HepG2 (cell line): ENCODE measurements around the gene POLA2. TPM values are rescaled to one million over a fixed set of nuclear protein-coding genes. Genes with fewer than 3 reads are reported as not detected.

ENCODE experiments used
- ARHGAP35 ChIP-seq: sonication (generic); formaldehyde crosslinking; IDR thresholded peaks from 2 replicates; pipeline ENCODE4 v1.9.0; 2022; ENCODE audit warnings: mild to moderate bottlenecking, inconsistent platforms, moderate library complexity, missing genetic modification reagents, borderline replicate concordance
- BORCS8-MEF2B ChIP-seq: sonication (generic); formaldehyde crosslinking; IDR thresholded peaks from 2 replicates; pipeline ENCODE4 v1.8.0; 2022; ENCODE audit warnings: mild to moderate bottlenecking, missing genetic modification reagents
- CC2D1A ChIP-seq: sonication (generic); formaldehyde crosslinking; IDR thresholded peaks from 2 replicates; pipeline ENCODE4 v1.8.1; 2023; ENCODE audit warnings: mild to moderate bottlenecking, missing genetic modification reagents
- FOXK1 ChIP-seq: sonication (generic); formaldehyde crosslinking; IDR thresholded peaks from 2 replicates; pipeline ENCODE4 v1.4.0; 2020; ENCODE audit warnings: low read depth, missing genetic modification reagents, borderline replicate concordance
- GATAD1 ChIP-seq: IDR thresholded peaks from 2 replicates; pipeline ENCODE4 v1.6.1; 2016; ENCODE audit warnings: missing genetic modification reagents, missing compliant biosample characterization
- HOXA9 ChIP-seq: sonication (generic); formaldehyde crosslinking; IDR thresholded peaks from 2 replicates; pipeline ENCODE4 v1.8.1; 2022; ENCODE audit warnings: missing genetic modification reagents, mild to moderate bottlenecking, moderate library complexity, borderline replicate concordance
- JARID2 ChIP-seq: sonication (generic); formaldehyde crosslinking; IDR thresholded peaks from 2 replicates; pipeline ENCODE4 v1.8.1; 2023; ENCODE audit warnings: missing genetic modification reagents, inconsistent platforms; ENCODE audit not compliant: insufficient replicate concordance
- MATR3 ChIP-seq: sonication (generic); formaldehyde crosslinking; IDR thresholded peaks from 2 replicates; pipeline ENCODE4 v1.4.0; 2020; ENCODE audit warnings: missing genetic modification reagents
- MAZ ChIP-seq, 2 experiments: sonication (generic) in 1 of 2; formaldehyde crosslinking in 1 of 2; IDR thresholded peaks; 2 replicates each; pipeline versions ENCODE4 v1.5.0 to v1.6.1; 2012 to 2020; ENCODE audit warnings: low read depth in 2 of 2, mild to moderate bottlenecking in 2 of 2, borderline replicate concordance in 1 of 2, improper control_type of control experiment in 1 of 2, low read length in 1 of 2, missing genetic modification reagents in 1 of 2, moderate library complexity in 1 of 2
- NPAS2 ChIP-seq: sonication (generic); formaldehyde crosslinking; IDR thresholded peaks from 2 replicates; pipeline ENCODE4 v1.8.0; 2022; ENCODE audit warnings: mild to moderate bottlenecking, missing genetic modification reagents, borderline replicate concordance
- PATZ1 ChIP-seq: sonication (generic); formaldehyde crosslinking; IDR thresholded peaks from 2 replicates; pipeline ENCODE4 v1.4.0; 2020; ENCODE audit warnings: missing genetic modification reagents
- RBFOX2 ChIP-seq: fragments of 200-400 bp; formaldehyde crosslinking; IDR thresholded peaks from 2 replicates; pipeline ENCODE4 v1.6.1; 2017; ENCODE audit warnings: low read depth, mild to moderate bottlenecking, low read length
- RNF2 ChIP-seq: fragments of 450-650 bp; conservative IDR thresholded peaks from 2 replicates; pipeline ENCODE4 v1.6.1; 2016; ENCODE audit warnings: low read depth
- THRA ChIP-seq: sonication (generic); formaldehyde crosslinking; IDR thresholded peaks from 2 replicates; pipeline ENCODE4 v1.4.0; 2020; ENCODE audit warnings: missing genetic modification reagents, borderline replicate concordance
- TP53 ChIP-seq: sonication (generic); formaldehyde crosslinking; conservative IDR thresholded peaks from 2 replicates; pipeline ENCODE4 v1.4.0; 2020; ENCODE audit warnings: missing genetic modification reagents
- ZBTB39 ChIP-seq: sonication (generic); formaldehyde crosslinking; IDR thresholded peaks from 2 replicates; pipeline ENCODE4 v1.5.0; 2020; ENCODE audit warnings: missing genetic modification reagents
- ZNF317 ChIP-seq: sonication (generic); formaldehyde crosslinking; IDR thresholded peaks from 2 replicates; pipeline ENCODE4 v1.5.0; 2020; ENCODE audit warnings: mild to moderate bottlenecking, missing genetic modification reagents
- ZNF543 ChIP-seq: sonication (generic); formaldehyde crosslinking; IDR thresholded peaks from 2 replicates; pipeline ENCODE4 v1.4.0; 2020; ENCODE audit warnings: mild to moderate bottlenecking, missing genetic modification reagents
- ZNF556 ChIP-seq: sonication (generic); formaldehyde crosslinking; IDR thresholded peaks from 2 replicates; pipeline ENCODE4 v1.4.0; 2020; ENCODE audit warnings: mild to moderate bottlenecking, missing genetic modification reagents, borderline replicate concordance
- ZNF570 ChIP-seq: sonication (generic); formaldehyde crosslinking; IDR thresholded peaks from 2 replicates; pipeline ENCODE4 v1.4.0; 2020; ENCODE audit warnings: mild to moderate bottlenecking, missing genetic modification reagents, borderline replicate concordance
- ZNF639 ChIP-seq: conservative IDR thresholded peaks from 2 replicates; pipeline ENCODE4 v1.6.1; 2018; ENCODE audit warnings: missing genetic modification reagents
- ZSCAN9 ChIP-seq: IDR thresholded peaks from 2 replicates; pipeline ENCODE4 v1.6.1; 2016; ENCODE audit warnings: borderline replicate concordance
- polyA plus RNA-seq, 8 experiments: library from polyadenylated mRNA; depleted of rRNA in 3 of 8; stranded (reverse) in 7 of 8; unstranded in 1 of 8; fragments of >200 nt; fragmentation: Illumina TruSeq in 4 of 8; extraction: Trizol in 4 of 8; gene quantifications; 2 replicates each; pipeline versions ENCODE4 v1.2.1 to v1.2.3, GENCODE V29; 2011 to 2016; ENCODE audit warnings: low read depth in 4 of 8, missing spikeins in 1 of 8, mixed read lengths in 1 of 8; ENCODE audit not compliant: insufficient read depth in 1 of 8
- total RNA-seq, 5 experiments: library from RNA; depleted of rRNA; stranded (reverse); fragments of >200 nt; fragmentation: Illumina TruSeq; extraction: Trizol; gene quantifications; 2 replicates each; pipeline ENCODE4 v1.2.3, GENCODE V29; 2016; ENCODE audit warnings: low read depth in 1 of 5

The POLA2 gene
- total and polyA plus RNA-seq, 2 of the 13 experiments (the other 11 are each of a cell fraction or from before 2014, with no cell fraction given), result 9.7 to 15.6 TPM

- peak; percentile 31; the same call in 1 of the 2 replicates for TF ChIP-seq ZSCAN9
- 0 out of 2 replicates have a peak, but pooled peaks have one; percentile 7 for TF ChIP-seq ZNF639 (CRISPR knock-in tag)
- no peak for TF ChIP-seq ZNF570
- TF ChIP-seq GATAD1 (CRISPR knock-in tag), result peak; percentile 93
- no peak for TF ChIP-seq ZBTB39
- no peak for TF ChIP-seq MATR3 (CRISPR knock-in tag)
- no peak for TF ChIP-seq HOXA9
- TF ChIP-seq ZNF543 (CRISPR knock-in tag), result 0 out of 2 replicates have a peak, but pooled peaks have one; percentile 33
- TF ChIP-seq CC2D1A (CRISPR knock-in tag), result no peak
- TF ChIP-seq RBFOX2, result peak; percentile 88
- no peak for TF ChIP-seq THRA (CRISPR knock-in tag)
- TF ChIP-seq BORCS8-MEF2B (CRISPR knock-in tag), result no peak; the same call in 1 of the 2 replicates
- TF ChIP-seq MAZ (IDR thresholded peaks at IDR 0.05; ENCODE audit: borderline replicate concordance, low read depth, low read length), result no peak
- TF ChIP-seq MAZ (CRISPR knock-in tag; IDR thresholded peaks at IDR 0.05; ENCODE audit: low read depth), result peak; percentile 35; the same call in 1 of the 2 replicates
- TF ChIP-seq PATZ1 (CRISPR knock-in tag), result no peak
- TF ChIP-seq ARHGAP35 (CRISPR knock-in tag), result no peak
- no peak for TF ChIP-seq JARID2 (CRISPR knock-in tag)
- peak; percentile 50; the same call in 1 of the 2 replicates for TF ChIP-seq ZNF317
- no peak for TF ChIP-seq ZNF556 (CRISPR knock-in tag)
- TF ChIP-seq TP53 (CRISPR knock-in tag), result no peak
- peak; percentile 51; the same call in 1 of the 2 replicates for TF ChIP-seq RNF2
- no peak for TF ChIP-seq FOXK1 (CRISPR knock-in tag)
- TF ChIP-seq NPAS2, result no peak
Measured at GRCh38 chr11:65261591-65262380, at the start of gene POLA2 (continued).
